GM18870 (cell line): ENCODE results near the gene AGR3.

Source experiments
- ATAC-seq: cut with Tn5 transposase; IDR thresholded peaks from one replicate; pipeline ENCODE4 v1.9.1; 2021; ENCODE audit warnings: moderate library complexity; ENCODE audit not compliant: unreplicated experiment

Gene AGR3

GRCh38 chr7:16838386-16838785 lies 43.4 kb downstream of the AGR3 start:
- ATAC-seq: no peak

GRCh38 chr7:16836481-16836880 lies 45.3 kb downstream of the AGR3 start:
- no peak for ATAC-seq

GRCh38 chr7:16833373-16833772 lies 48.4 kb downstream of the AGR3 start:
- no peak for ATAC-seq

- ATAC-seq: no peak
These were observed 55.7 kb downstream of the AGR3 start for GRCh38 chr7:16826060-16826459.

- ATAC-seq: no peak
These were observed 59.8 kb downstream of the AGR3 start for GRCh38 chr7:16822029-16822428.

GRCh38 chr7:16818732-16819131 lies 63.1 kb downstream of the AGR3 start:
- no peak for ATAC-seq

- ATAC-seq: no peak
These were observed 64.2 kb downstream of the AGR3 start for GRCh38 chr7:16817536-16817935.

- ATAC-seq: no peak
These were observed 65.0 kb downstream of the AGR3 start for GRCh38 chr7:16816824-16817223.

- no peak for ATAC-seq
These were observed 66.8 kb downstream of the AGR3 start for GRCh38 chr7:16815001-16815400.

GRCh38 chr7:16813232-16813616 lies 68.6 kb downstream of the AGR3 start:
- ATAC-seq: no peak

- no peak for ATAC-seq
These were observed 69.1 kb downstream of the AGR3 start for GRCh38 chr7:16812542-16813231.

- no peak for ATAC-seq
These were observed 70.2 kb downstream of the AGR3 start for GRCh38 chr7:16811551-16811950.

- no peak for ATAC-seq
These were observed 71.2 kb downstream of the AGR3 start for GRCh38 chr7:16810573-16810972.

- no peak for ATAC-seq
These were observed 71.7 kb downstream of the AGR3 start for GRCh38 chr7:16810112-16810511.
